ENCODE measurements around the gene ATF7.

- TF ChIP-seq POLR2AphosphoS5 (IDR thresholded peaks at IDR 0.05), result no peak
- TF ChIP-seq CTCF (IDR thresholded peaks at IDR 0.05), result no peak
These were observed 95.3 kb downstream of the ATF7 start for GRCh38 chr12:53530920-53531319.
